ENCODE results near the gene WDR5.

Gene WDR5

GRCh38 chr9:134132208-134132870, 3.5 kb upstream of the WDR5 start:
- DNase-seq (ENCODE audit: low spot score) = no peak

- no peak for DNase-seq (ENCODE audit: low spot score)
Observed at GRCh38 chr9:134134949-134135342, 936 bp upstream of the WDR5 start.

- DNase-seq (ENCODE audit: low spot score) = no peak
Observed at GRCh38 chr9:134136118-134136995, 475 bp downstream of the WDR5 start.

- no peak for DNase-seq (ENCODE audit: low spot score)
Observed at GRCh38 chr9:134136996-134137299, 1.1 kb downstream of the WDR5 start.

GRCh38 chr9:134138292-134138691, 2.4 kb downstream of the WDR5 start:
- no peak for DNase-seq (ENCODE audit: low spot score)

- DNase-seq (ENCODE audit: low spot score) = no peak
Observed at GRCh38 chr9:134139081-134139480, 3.2 kb downstream of the WDR5 start.

- no peak for DNase-seq (ENCODE audit: low spot score)
Observed at GRCh38 chr9:134141906-134142305, 6.0 kb downstream of the WDR5 start.

GRCh38 chr9:134144801-134145200, 8.9 kb downstream of the WDR5 start:
- no peak for DNase-seq (ENCODE audit: low spot score)

GRCh38 chr9:134145262-134145661, 9.4 kb downstream of the WDR5 start:
- no peak for DNase-seq (ENCODE audit: low spot score)

- no peak for DNase-seq (ENCODE audit: low spot score)
Observed at GRCh38 chr9:134146774-134147493, 11.1 kb downstream of the WDR5 start.

GRCh38 chr9:134149380-134149779, 13.5 kb downstream of the WDR5 start:
- no peak for DNase-seq (ENCODE audit: low spot score)

GRCh38 chr9:134150557-134151214, 14.8 kb downstream of the WDR5 start:
- DNase-seq (ENCODE audit: low spot score) = no peak

- no peak for DNase-seq (ENCODE audit: low spot score)
Observed at GRCh38 chr9:134152022-134152448, 16.2 kb downstream of the WDR5 start.

- DNase-seq (ENCODE audit: low spot score) = no peak
Observed at GRCh38 chr9:134152488-134152887, 16.6 kb downstream of the WDR5 start.

- no peak for DNase-seq (ENCODE audit: low spot score)
Observed at GRCh38 chr9:134153450-134153849, 17.6 kb downstream of the WDR5 start.

GRCh38 chr9:134154262-134154701, 18.4 kb downstream of the WDR5 start:
- no peak for DNase-seq (ENCODE audit: low spot score)

- DNase-seq (ENCODE audit: low spot score) = no peak
Observed at GRCh38 chr9:134155812-134156377, 20.0 kb downstream of the WDR5 start.

GRCh38 chr9:134156564-134157377, 20.9 kb downstream of the WDR5 start:
- no peak for DNase-seq (ENCODE audit: low spot score)

- no peak for DNase-seq (ENCODE audit: low spot score)
Observed at GRCh38 chr9:134157378-134157885, 21.6 kb downstream of the WDR5 start.

- DNase-seq (ENCODE audit: low spot score) = no peak
Observed at GRCh38 chr9:134158242-134158641, 22.4 kb downstream of the WDR5 start.
